ENCODE data around the gene CHST13. TPM values are rescaled to one million over a fixed set of nuclear protein-coding genes. Genes with fewer than 3 reads are reported as not detected.
"Not testable (repeated sequence)": the region's sequence is repeated elsewhere in the genome, so short reads cannot be mapped to it uniquely, and the experiment has no call there.

The CHST13 gene
- total RNA-seq, 2 experiments from 2014 or later = not detected

DNA sequence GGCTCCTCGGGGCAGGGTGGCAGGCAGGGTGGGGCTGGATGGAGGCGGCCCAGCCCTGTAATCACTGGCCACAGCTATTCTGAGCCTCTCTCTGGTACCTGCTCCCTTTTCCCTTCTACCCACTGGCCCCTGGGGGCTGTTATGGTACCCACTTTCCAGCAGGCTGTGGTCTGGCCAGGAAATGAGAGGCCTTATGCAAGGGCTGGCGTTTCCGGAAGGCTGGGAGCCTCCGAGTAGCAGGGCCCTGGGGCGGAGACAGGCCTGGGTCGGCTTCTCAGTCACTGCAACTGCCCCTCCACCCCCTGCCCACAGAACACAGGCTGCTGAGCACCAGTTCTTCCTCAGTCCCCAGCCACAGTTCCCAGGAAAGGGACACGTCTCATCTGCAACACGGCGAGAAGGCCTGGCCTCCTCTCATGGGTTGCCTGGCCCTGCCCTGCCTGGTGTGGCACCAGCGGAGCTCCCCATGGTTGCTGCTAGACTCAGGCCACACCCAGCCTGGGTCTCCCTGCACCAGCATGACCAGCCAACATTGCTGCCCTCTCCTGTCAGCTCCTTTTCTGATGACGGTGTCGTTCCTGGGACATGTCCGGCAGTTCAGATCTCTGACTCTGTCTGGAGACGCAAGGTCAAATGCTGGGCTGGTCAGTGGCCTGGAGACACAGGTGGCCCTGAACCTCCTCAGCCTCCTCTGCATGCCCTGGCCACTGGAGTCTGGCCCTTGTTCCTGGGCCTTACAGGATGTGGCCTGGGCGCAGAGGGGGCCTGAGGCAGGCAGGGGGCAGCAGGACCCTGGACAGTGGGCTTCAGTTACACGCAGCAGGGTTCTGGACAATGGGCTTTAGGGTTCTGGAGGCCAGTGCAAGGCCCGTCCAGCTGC is 6.5 kb downstream of the CHST13 start:
- ATAC-seq = peak; percentile 30
- DNase-seq = no peak
- CTCF ChIA-PET = interaction anchor here (1.9 kb wide), 1 partner anchor 8 kb away, joined by 6 read pairs; no protein-coding TSS in a partner anchor
- H3K27ac Mint-ChIP-seq = no peak overlapping the region
- H3K9me3 Mint-ChIP-seq (ENCODE audit: insufficient read depth) = no peaks in the 10 kb centered on the region
- no peaks in the 10 kb centered on the region for H3K36me3 Mint-ChIP-seq (ENCODE audit: low read depth)
- H3K4me3 Mint-ChIP-seq = no peak overlapping the region
- POLR2A ChIA-PET = no interaction called here
- H3K27me3 Mint-ChIP-seq (ENCODE audit: low read depth) = peaks cover 15% of the 10 kb centered on the region
- peaks cover 3% of the 10 kb centered on the region for H3K4me1 Mint-ChIP-seq (ENCODE audit: low read depth)

- POLR2A ChIA-PET = no interaction called here
- H3K27me3 Mint-ChIP-seq (ENCODE audit: low read depth) = peaks cover 15% of the 10 kb centered on the region
- CTCF ChIA-PET = interaction anchor here (1.9 kb wide), 1 partner anchor 8 kb away, joined by 6 read pairs; no protein-coding TSS in a partner anchor
- no peak overlapping the region for H3K4me3 Mint-ChIP-seq
- DNase-seq = no peak
- H3K36me3 Mint-ChIP-seq (ENCODE audit: low read depth) = no peaks in the 10 kb centered on the region
- no peaks in the 10 kb centered on the region for H3K9me3 Mint-ChIP-seq (ENCODE audit: insufficient read depth)
- no peak overlapping the region for H3K27ac Mint-ChIP-seq
- no peak for ATAC-seq
- H3K4me1 Mint-ChIP-seq (ENCODE audit: low read depth) = peaks cover 3% of the 10 kb centered on the region
These were observed 7.0 kb downstream of the CHST13 start for GRCh38 chr3:126531051-126531330.

DNA sequence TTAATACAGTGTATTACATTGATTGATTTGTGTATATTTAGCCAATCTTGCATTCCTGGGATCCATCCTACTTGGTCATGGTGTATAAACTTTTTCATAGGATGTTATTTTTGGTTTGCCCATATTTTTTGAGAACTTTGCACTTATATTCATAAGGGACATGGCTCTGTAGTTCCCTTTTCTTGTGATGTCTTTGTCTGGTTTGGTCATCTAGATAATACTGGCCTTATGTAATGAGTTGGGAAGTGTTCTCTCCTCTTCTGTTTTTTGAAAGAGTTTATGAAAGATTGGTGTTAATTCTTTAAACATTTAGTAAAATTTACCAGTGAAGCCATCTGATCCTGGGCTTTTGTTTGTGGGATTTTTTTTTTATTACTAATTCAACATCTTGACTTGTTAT is 9.6 kb downstream of the CHST13 start:
- ATAC-seq = no peak
- H3K4me3 Mint-ChIP-seq = no peak overlapping the region
- CTCF ChIA-PET = interaction anchor here (1.5 kb wide), 1 partner anchor 11 kb away, joined by 7 read pairs; no protein-coding TSS in a partner anchor
- no peak for DNase-seq
- peaks cover 3% of the 10 kb centered on the region for H3K4me1 Mint-ChIP-seq (ENCODE audit: low read depth)
- H3K36me3 Mint-ChIP-seq (ENCODE audit: low read depth) = no peaks in the 10 kb centered on the region
- no peak overlapping the region for H3K27ac Mint-ChIP-seq
- H3K9me3 Mint-ChIP-seq (ENCODE audit: insufficient read depth) = no peaks in the 10 kb centered on the region
- POLR2A ChIA-PET = no interaction called here
- H3K27me3 Mint-ChIP-seq (ENCODE audit: low read depth) = peaks cover 15% of the 10 kb centered on the region

GRCh38 chr3:126534716-126535115 is 10.8 kb downstream of the CHST13 start:
- H3K36me3 Mint-ChIP-seq (ENCODE audit: low read depth); ATAC-seq; CTCF ChIA-PET; DNase-seq; H3K27ac Mint-ChIP-seq; H3K9me3 Mint-ChIP-seq (ENCODE audit: insufficient read depth); H3K4me3 Mint-ChIP-seq; H3K4me1 Mint-ChIP-seq (ENCODE audit: low read depth): not testable (repeated sequence)
- H3K27me3 Mint-ChIP-seq (ENCODE audit: low read depth) = peaks cover 15% of the 10 kb centered on the region
- POLR2A ChIA-PET = interaction anchor here (0.7 kb wide), 1 partner anchor 275 kb away, joined by 4 read pairs; no protein-coding TSS in a partner anchor

GRCh38 chr3:126535636-126536035 is 11.7 kb downstream of the CHST13 start:
- DNase-seq (no peak), ATAC-seq (no peak)
- Mint-ChIP-seq H3K27ac (no peak overlapping the region), H3K27me3 (ENCODE audit: low read depth) (peaks cover 21% of the 10 kb centered on the region), H3K9me3 (ENCODE audit: insufficient read depth) (no peaks in the 10 kb centered on the region), H3K4me3 (no peak overlapping the region), H3K36me3 (ENCODE audit: low read depth) (no peaks in the 10 kb centered on the region), H3K4me1 (ENCODE audit: low read depth) (no peaks in the 10 kb centered on the region)
- ChIA-PET CTCF (no interaction called here), POLR2A (no interaction called here)

DNA sequence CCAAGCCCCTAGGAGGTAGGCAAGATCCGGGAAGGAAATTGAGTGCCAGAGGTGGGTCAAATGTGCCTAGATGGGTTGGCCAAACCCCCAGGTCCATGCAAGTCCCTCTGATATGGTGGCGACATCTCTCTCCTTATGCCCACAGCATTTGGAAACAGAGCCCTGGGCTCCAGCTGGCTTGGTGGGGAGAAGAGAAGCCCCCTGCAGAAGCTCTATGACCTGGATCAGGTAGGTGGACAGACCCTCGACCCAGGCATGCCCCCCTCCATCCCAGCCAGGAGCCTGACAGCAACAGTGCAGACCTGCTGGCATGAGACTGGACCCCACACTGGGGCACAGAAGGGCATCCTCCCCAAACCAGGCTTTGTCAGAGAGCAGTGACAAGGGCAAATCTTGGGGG is 12.2 kb downstream of the CHST13 start:
- Mint-ChIP-seq H3K36me3 (ENCODE audit: low read depth) (no peaks in the 10 kb centered on the region), H3K4me3 (no peak overlapping the region), H3K27me3 (ENCODE audit: low read depth) (peaks cover 21% of the 10 kb centered on the region), H3K4me1 (ENCODE audit: low read depth) (no peaks in the 10 kb centered on the region), H3K27ac (no peak overlapping the region), H3K9me3 (ENCODE audit: insufficient read depth) (no peaks in the 10 kb centered on the region)
- DNase-seq (no peak), ATAC-seq (no peak)
- CTCF ChIA-PET = no interaction called here
- POLR2A ChIA-PET = no interaction called here

DNA sequence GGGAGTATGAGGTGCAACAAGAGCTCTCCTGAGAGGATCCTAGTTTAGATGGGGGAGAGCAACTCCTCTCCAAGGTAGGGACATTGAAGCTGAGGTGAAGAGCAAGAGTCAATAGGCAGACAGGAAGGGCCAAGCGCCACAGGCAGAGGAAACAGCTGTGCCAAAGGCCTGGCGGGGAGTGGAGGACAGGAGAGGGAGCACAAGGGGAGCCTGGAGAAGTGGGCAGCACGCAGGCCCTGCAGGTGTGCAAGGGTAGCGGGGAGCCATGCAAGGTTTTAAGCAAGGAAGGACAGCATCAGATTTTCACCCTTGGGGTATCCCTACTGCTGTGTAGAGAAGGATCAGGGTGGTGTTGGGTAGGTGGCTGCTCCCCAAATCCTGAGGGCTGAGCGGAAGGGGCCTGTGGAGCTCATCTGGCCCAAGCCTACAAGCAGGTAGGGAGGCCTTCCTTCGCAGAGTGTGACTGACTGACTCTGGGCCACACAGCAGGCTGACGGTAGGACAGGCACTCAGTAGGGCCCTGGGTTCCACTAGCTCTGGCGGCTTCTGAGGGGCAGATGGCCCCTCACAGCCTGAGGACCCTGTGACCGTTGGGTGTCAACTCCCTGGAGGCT is 13.3 kb downstream of the CHST13 start:
- H3K9me3 Mint-ChIP-seq (ENCODE audit: insufficient read depth) = no peaks in the 10 kb centered on the region
- H3K36me3 Mint-ChIP-seq (ENCODE audit: low read depth) = no peaks in the 10 kb centered on the region
- no peak overlapping the region for H3K4me3 Mint-ChIP-seq
- no peaks in the 10 kb centered on the region for H3K4me1 Mint-ChIP-seq (ENCODE audit: low read depth)
- ATAC-seq (peak; percentile 30), DNase-seq (no peak)
- peaks cover 19% of the 10 kb centered on the region for H3K27me3 Mint-ChIP-seq (ENCODE audit: low read depth)
- H3K27ac Mint-ChIP-seq = no peak overlapping the region
- POLR2A ChIA-PET = no interaction called here
- CTCF ChIA-PET = interaction anchor here (1.4 kb wide), 1 partner anchor 14 kb away, joined by 4 read pairs; the partner anchor contains the start of gene CHST13

- CTCF ChIA-PET = interaction anchor here (1.4 kb wide), 1 partner anchor 15 kb away, joined by 4 read pairs; the partner anchor contains the start of gene CHST13
- no peak for DNase-seq
- no peak for ATAC-seq
These were observed 13.9 kb downstream of the CHST13 start for GRCh38 chr3:126537730-126538281.

DNA sequence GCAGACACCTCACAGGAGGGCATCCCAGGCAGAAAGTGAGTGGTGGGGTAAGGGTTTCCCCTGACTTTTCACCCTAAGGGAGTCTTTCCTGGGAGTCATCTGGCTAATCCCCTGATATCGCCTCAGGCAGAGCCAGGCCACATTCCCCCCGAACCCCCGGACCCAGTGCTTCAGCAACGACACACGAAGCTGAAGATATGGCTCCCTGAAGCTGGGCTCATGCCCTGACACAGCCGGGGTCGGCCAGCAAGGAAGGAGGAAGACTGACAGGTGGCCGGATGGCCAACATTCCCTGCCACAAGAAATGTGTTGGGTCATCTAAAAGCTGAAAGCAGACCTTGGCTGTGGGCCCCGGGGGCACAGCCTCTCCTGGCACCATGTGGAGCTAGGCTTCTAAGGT is 14.4 kb downstream of the CHST13 start:
- no peaks in the 10 kb centered on the region for H3K36me3 Mint-ChIP-seq (ENCODE audit: low read depth)

More at GRCh38 chr3:126537730-126538281, 13.9 kb downstream of the CHST13 start:
- POLR2A ChIA-PET = no interaction called here
- Mint-ChIP-seq H3K4me3 (no peak overlapping the region), H3K4me1 (ENCODE audit: low read depth) (no peaks in the 10 kb centered on the region), H3K27me3 (ENCODE audit: low read depth) (peaks cover 15% of the 10 kb centered on the region), H3K36me3 (ENCODE audit: low read depth) (no peaks in the 10 kb centered on the region), H3K9me3 (ENCODE audit: insufficient read depth) (no peaks in the 10 kb centered on the region), H3K27ac (no peak overlapping the region)

DNA sequence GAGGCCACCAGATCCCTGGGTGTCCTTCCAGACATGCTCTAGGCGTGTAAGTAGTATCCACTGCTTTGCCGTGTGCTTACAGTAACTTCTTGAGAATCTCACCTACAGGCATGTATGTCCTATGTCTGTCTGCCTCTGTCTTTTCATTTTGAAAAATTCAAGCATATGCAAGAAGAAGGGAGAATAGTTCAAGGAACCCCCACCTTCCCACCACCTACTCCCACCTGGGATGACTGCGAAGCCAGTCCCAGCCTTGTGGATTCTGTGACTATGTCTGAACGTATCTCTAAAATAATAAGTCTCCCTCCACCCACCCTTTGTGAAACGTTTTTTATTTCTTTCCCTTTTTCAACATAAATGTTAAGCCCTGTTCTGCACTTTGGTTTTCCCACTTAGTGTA is 15.0 kb downstream of the CHST13 start:
- DNase-seq (no peak), ATAC-seq (peak; percentile 23)
- no peaks in the 10 kb centered on the region for H3K9me3 Mint-ChIP-seq (ENCODE audit: insufficient read depth)
- H3K4me3 Mint-ChIP-seq = no peak overlapping the region
- H3K4me1 Mint-ChIP-seq (ENCODE audit: low read depth) = no peaks in the 10 kb centered on the region
- ChIA-PET CTCF (no interaction called here), POLR2A (no interaction called here)
- no peaks in the 10 kb centered on the region for H3K36me3 Mint-ChIP-seq (ENCODE audit: low read depth)
- H3K27ac Mint-ChIP-seq = no peak overlapping the region
- H3K27me3 Mint-ChIP-seq (ENCODE audit: low read depth) = peaks cover 6% of the 10 kb centered on the region

More for the DNA sequence above, 14.4 kb downstream of the CHST13 start:
- ATAC-seq = no peak
- Mint-ChIP-seq H3K27ac (no peak overlapping the region), H3K4me3 (no peak overlapping the region), H3K9me3 (ENCODE audit: insufficient read depth) (no peaks in the 10 kb centered on the region), H3K4me1 (ENCODE audit: low read depth) (no peaks in the 10 kb centered on the region), H3K27me3 (ENCODE audit: low read depth) (peaks cover 12% of the 10 kb centered on the region)
- DNase-seq = no peak
- ChIA-PET POLR2A (no interaction called here), CTCF (no interaction called here)

DNA sequence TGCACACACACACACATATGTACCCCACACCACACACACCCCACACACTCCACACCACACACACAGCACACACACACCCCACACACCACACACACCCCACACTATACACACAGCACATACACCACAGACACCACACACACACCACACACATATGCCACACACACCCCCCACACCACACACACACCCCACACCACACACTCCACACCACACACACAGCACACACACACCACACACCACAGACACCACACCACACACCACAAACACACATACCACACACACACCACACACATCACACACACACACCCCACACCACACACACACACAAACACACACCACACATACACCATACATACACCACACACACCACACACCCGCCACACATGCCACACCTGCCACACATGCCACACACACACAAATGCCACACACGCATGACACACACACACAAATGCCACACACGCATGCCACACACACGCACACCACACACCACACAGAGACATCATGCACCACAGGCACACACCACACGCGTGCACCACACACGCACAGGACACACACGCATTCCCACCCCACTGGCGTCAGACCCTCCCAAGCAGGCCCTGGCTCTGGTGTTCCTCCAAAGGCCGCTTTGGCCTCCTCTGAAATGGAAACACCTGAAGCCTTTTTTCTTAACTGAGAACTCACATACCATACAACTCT is 15.7 kb downstream of the CHST13 start:
- ATAC-seq = no peak
- H3K27ac Mint-ChIP-seq = peak overlapping the region; percentile 6
- H3K4me1 Mint-ChIP-seq (ENCODE audit: low read depth) = no peaks in the 10 kb centered on the region
- no peaks in the 10 kb centered on the region for H3K36me3 Mint-ChIP-seq (ENCODE audit: low read depth)
- POLR2A ChIA-PET = no interaction called here
- no peaks in the 10 kb centered on the region for H3K9me3 Mint-ChIP-seq (ENCODE audit: insufficient read depth)
- CTCF ChIA-PET = no interaction called here
- peaks cover 6% of the 10 kb centered on the region for H3K27me3 Mint-ChIP-seq (ENCODE audit: low read depth)
- H3K4me3 Mint-ChIP-seq = no peak overlapping the region
- DNase-seq = no peak

- DNase-seq (no peak), ATAC-seq (no peak)
- CTCF ChIA-PET = no interaction called here
These were observed 16.4 kb downstream of the CHST13 start for GRCh38 chr3:126540342-126540849.

More at GRCh38 chr3:126540342-126540849, 16.4 kb downstream of the CHST13 start:
- Mint-ChIP-seq H3K27me3 (ENCODE audit: low read depth) (peaks cover 6% of the 10 kb centered on the region), H3K4me1 (ENCODE audit: low read depth) (no peaks in the 10 kb centered on the region), H3K4me3 (no peak overlapping the region), H3K36me3 (ENCODE audit: low read depth) (no peaks in the 10 kb centered on the region), H3K9me3 (ENCODE audit: insufficient read depth) (no peaks in the 10 kb centered on the region), H3K27ac (no peak overlapping the region)
- POLR2A ChIA-PET = no interaction called here

All from activated CD8-positive, alpha-beta T cell treated with anti-CD3 and anti-CD28 coated beads, Interleukin-2, amount 10 ng/mL, durations not matched to agents 7 days and 5 days (primary cell).